ENCODE measurements around the gene DAND5.

The DAND5 gene

GRCh38 chr19:13022111-13022858 is 52.9 kb downstream of the DAND5 start:
- no peak for DNase-seq (ENCODE audit: low spot score)

- DNase-seq (ENCODE audit: low spot score) = peak; percentile 97
Measured at GRCh38 chr19:13022859-13023636, 53.7 kb downstream of the DAND5 start.

DNA sequence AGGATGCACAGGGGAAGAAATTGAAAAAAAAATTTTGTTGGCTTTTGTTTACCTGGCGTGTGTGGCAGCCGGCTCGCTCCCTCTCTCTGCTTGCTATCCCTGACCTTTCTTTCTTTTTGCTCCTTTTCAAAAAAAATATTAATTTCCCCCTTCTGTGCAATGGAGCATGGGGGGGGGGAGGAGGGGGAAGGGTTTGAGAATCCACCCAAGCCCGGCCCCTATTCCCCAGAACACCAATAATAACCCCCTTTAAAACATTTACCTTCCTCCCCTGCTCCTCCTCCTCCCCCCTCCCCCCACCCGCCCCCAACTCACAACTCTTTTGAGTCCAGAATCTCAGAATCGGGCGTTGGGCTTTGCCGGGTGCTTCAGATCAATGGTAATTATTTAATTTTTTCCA is 54.3 kb downstream of the DAND5 start:
- no peak for DNase-seq (ENCODE audit: low spot score)

All from pons (tissue), 1 donor.